Pancreas (tissue), 10 donors: ENCODE results near the gene MDH1. TPM values are rescaled to one million over a fixed set of nuclear protein-coding genes. Genes with fewer than 3 reads are reported as not detected.
"Not testable (repeated sequence)": the region's sequence is repeated elsewhere in the genome, so short reads cannot be mapped to it uniquely, and the experiment has no call there.

ENCODE experiments used
- ATAC-seq, 4 donors: fragments of 200-7000 bp; cut with Tn5 transposase; one replicate each; pipeline versions ENCODE4 v1.8.0 to v1.9.1; 2020; ENCODE audit warnings: mild to moderate bottlenecking in 4 of 4, moderate library complexity in 4 of 4
- DNase-seq, 6 donors: peaks; one replicate each; pipeline ENCODE4 v3.0.0-alpha.2; 2020
- FAIRE-seq: peaks from 2 replicates; lab custom pipeline; 2012; peaks lifted over from hg19 to GRCh38; lab: Jason Lieb, UNC
- H3K27ac ChIP-seq, 4 donors: fragments of 200-600 bp; sonication (generic); 1 replicate in 3 of 4; 2 replicates in 1 of 4; pipeline versions ENCODE4 v1.5.0 to v1.8.0; 2020
- H3K27me3 ChIP-seq, 4 donors: fragments of 200-600 bp; one replicate each; pipeline ENCODE4 v1.8.0; 2021
- H3K36me3 ChIP-seq, 3 donors: fragments of 200-600 bp; sonication (generic) in 1 of 3; one replicate each; pipeline versions ENCODE4 v1.5.0 to v1.8.0; 2020 to 2021
- H3K4me1 ChIP-seq, 3 donors: fragments of 200-600 bp; one replicate each; pipeline ENCODE4 v1.8.0; 2021
- H3K4me3 ChIP-seq, 4 donors: fragments of 200-600 bp; sonication (generic) in 2 of 4; one replicate each; pipeline versions ENCODE4 v1.5.0 to v1.8.0; 2020 to 2021
- H3K9me3 ChIP-seq, 4 donors: fragments of 200-600 bp; one replicate each; pipeline ENCODE4 v1.8.0; 2021
- WGBS, 2 donors: extraction: QIAGEN DNeasy Blood & Tissue Kit; methylation state at CpG; one replicate each; pipeline ENCODE4 v1.1.7; 2013; 5-methylcytosine and 5-hydroxymethylcytosine counted together
- intact Hi-C, 3 donors: fragments of 100-400 bp; cut with DNase I; formaldehyde crosslinking; loops; one replicate each; pipeline versions ENCODE4 v1.11.1 to v1.14.2; 2022
- polyA plus RNA-seq, 2 donors: library from polyadenylated mRNA; stranded (reverse); fragments of 200-250 nt; gene quantifications; one replicate each; pipeline ENCODE4 v1.2.3, GENCODE V29; 2013
- total RNA-seq, 6 donors: library from RNA; stranded (reverse); fragmentation: NEBNext Ultra II Directional in 4 of 6; extraction: Animal tissue kit (Norgen Biotek cat#: 25700) in 4 of 6; gene quantifications; one replicate each; pipeline versions ENCODE4 v1.2.1 to v1.2.4, GENCODE V29; 2021 to 2023
- TF ChIP-seq, protein P1 (sequence below), 4 donors: fragments of 200-600 bp; sonication (generic) in 3 of 4; IDR thresholded peaks; one replicate each; pipeline versions ENCODE4 v1.5.0 to v1.8.0; 2021; ENCODE audit warnings: antibody characterized with exemption in 4 of 4
- donor health status: healthy with polysubstance abuse.
- donor health status: DM: no; HTN: no; CAD: no; lungs with moderate emphysema.
- donor health status: DM: no; HTN: no; CAD: no.
- donor health status: control.
- donor health status: control.
- donor health status: Bipolar disorder and iron deficiency.
- donor health status: DM: yes; HTN: yes; CAD: no.
- donor health status: DM: no; HTN: no; CAD: no.
- donor health status: DM: no; HTN: no; CAD: no.
- donor health status: DM: yes; HTN: yes; CAD: no.

The MDH1 gene
- total and polyA plus RNA-seq, 8 donors: 35.4 to 104 (median 56.2) TPM

DNA sequence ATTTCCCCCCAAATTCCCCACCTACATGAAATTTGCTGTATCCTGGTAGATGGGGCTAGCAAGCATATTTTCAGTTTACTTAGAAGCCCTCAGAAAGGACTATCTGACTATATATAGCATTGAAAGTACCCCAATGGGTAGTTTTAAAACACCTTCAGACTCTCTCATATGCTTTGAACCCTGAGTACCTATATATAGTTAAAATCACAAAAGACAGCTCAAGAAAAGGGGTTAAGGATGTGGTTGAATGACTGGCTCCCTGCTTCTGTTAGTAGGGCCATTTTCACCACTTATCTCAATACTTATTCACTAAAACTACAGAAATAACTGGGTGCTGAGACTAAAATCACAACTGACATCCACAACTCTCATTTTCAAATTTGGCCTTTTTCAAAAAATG is 19.0 kb upstream of the MDH1 start:
- TF ChIP-seq, protein P1, sequence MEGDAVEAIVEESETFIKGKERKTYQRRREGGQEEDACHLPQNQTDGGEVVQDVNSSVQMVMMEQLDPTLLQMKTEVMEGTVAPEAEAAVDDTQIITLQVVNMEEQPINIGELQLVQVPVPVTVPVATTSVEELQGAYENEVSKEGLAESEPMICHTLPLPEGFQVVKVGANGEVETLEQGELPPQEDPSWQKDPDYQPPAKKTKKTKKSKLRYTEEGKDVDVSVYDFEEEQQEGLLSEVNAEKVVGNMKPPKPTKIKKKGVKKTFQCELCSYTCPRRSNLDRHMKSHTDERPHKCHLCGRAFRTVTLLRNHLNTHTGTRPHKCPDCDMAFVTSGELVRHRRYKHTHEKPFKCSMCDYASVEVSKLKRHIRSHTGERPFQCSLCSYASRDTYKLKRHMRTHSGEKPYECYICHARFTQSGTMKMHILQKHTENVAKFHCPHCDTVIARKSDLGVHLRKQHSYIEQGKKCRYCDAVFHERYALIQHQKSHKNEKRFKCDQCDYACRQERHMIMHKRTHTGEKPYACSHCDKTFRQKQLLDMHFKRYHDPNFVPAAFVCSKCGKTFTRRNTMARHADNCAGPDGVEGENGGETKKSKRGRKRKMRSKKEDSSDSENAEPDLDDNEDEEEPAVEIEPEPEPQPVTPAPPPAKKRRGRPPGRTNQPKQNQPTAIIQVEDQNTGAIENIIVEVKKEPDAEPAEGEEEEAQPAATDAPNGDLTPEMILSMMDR (IDR thresholded peaks at IDR 0.05): no peak
- no peak for FAIRE-seq
- H3K36me3 ChIP-seq: no peaks in the 10 kb centered on the region
- H3K4me3 ChIP-seq: no peak overlapping the region
- peaks cover 0 to 4% (median 0%) of the 10 kb centered on the region in 3 donors for H3K4me1 ChIP-seq
- no peaks in the 10 kb centered on the region for H3K27me3 ChIP-seq
- DNase-seq: no peak
- no peak for ATAC-seq
- no peak overlapping the region for H3K27ac ChIP-seq
- no peaks in the 10 kb centered on the region for H3K9me3 ChIP-seq
- intact Hi-C loops: no loop called here

DNA sequence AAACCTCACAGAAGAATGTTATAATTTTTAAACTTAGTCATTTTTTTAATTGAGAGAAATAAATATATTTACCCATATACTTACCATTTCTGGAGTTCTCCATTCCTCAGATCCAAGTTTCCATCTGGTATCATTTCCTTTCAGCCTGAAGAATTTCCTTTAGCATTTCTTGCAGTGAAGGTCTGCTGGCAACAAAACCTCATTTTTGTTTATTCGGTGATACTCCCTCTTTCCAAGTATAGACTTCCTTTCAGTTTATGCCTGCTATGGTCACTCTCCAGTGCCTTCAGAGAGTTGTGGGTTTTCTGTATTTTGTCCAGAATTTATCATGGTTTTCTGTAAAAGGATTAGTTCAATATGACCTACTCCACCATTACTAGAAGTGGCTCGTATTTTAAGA is 17.5 kb upstream of the MDH1 start:
- H3K4me3 ChIP-seq: no peak overlapping the region
- H3K27me3 ChIP-seq: no peaks in the 10 kb centered on the region
- intact Hi-C loops: no loop called here
- no peaks in the 10 kb centered on the region for H3K36me3 ChIP-seq
- WGBS, 2 donors: 58 to 78% methylated on average over 2 of the region's 2 CpGs
- no peak overlapping the region for H3K27ac ChIP-seq
- FAIRE-seq (no peak), ATAC-seq (no peak), DNase-seq (no peak)
- H3K9me3 ChIP-seq: no peaks in the 10 kb centered on the region
- H3K4me1 ChIP-seq: peaks cover 0 to 4% (median 0%) of the 10 kb centered on the region in 3 donors
- TF ChIP-seq, protein P1 (IDR thresholded peaks at IDR 0.05): no peak

DNA sequence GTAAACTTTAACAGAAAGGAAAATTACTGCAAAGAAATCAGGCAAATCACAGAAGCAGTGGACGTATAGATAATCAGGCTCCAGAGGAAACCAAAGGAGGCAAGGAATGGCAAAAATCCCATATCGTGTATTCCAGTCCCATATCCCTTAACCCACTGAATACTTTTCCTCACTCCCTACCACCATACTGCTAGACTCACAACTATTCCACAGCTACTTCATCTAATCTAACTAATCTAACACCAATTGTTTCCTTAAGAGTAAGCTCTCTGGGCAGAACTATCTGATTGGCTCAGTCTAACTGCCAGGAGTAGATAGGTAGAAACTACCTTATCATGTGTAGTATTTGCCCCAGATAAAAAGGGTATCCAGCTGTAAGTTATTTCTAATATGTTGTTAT is 16.8 kb upstream of the MDH1 start:
- H3K27me3 ChIP-seq: no peaks in the 10 kb centered on the region
- 66 to 81% methylated on average over 2 of the region's 2 CpGs for WGBS, 2 donors
- H3K4me3 ChIP-seq: no peak overlapping the region
- no peak overlapping the region for H3K27ac ChIP-seq
- no peaks in the 10 kb centered on the region for H3K9me3 ChIP-seq
- TF ChIP-seq, protein P1 (IDR thresholded peaks at IDR 0.05): no peak
- intact Hi-C loops: no loop called here
- FAIRE-seq (no peak), DNase-seq (no peak), ATAC-seq (no peak)
- no peaks in the 10 kb centered on the region for H3K36me3 ChIP-seq
- H3K4me1 ChIP-seq: peaks cover 0 to 4% (median 0%) of the 10 kb centered on the region in 3 donors

DNA sequence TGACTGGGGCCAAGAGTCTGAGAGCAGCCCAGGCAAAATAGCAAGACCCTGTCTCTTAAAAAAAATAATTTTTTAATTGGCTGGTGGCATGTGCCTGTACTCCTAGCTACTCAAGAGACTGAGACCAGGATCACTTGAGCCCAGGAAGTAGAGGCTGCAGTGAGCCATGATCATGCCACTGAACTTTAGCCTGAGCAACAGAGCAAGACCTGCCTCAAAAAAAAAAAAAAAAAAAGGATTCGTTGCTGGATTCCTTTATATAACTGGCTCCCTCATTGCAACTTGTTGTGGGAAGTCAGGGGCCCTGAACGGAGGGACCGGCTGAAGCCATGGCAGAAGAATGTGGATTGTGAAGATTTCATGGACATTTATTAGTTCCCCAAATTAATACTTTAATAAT is 15.7 kb upstream of the MDH1 start:
- H3K4me3 ChIP-seq, ATAC-seq, H3K36me3 ChIP-seq, FAIRE-seq, H3K9me3 ChIP-seq, H3K4me1 ChIP-seq, H3K27ac ChIP-seq, H3K27me3 ChIP-seq, intact Hi-C loops, DNase-seq: not testable (repeated sequence)
- 93 to 98% methylated on average over 3 of the region's 3 CpGs for WGBS, 2 donors

DNA sequence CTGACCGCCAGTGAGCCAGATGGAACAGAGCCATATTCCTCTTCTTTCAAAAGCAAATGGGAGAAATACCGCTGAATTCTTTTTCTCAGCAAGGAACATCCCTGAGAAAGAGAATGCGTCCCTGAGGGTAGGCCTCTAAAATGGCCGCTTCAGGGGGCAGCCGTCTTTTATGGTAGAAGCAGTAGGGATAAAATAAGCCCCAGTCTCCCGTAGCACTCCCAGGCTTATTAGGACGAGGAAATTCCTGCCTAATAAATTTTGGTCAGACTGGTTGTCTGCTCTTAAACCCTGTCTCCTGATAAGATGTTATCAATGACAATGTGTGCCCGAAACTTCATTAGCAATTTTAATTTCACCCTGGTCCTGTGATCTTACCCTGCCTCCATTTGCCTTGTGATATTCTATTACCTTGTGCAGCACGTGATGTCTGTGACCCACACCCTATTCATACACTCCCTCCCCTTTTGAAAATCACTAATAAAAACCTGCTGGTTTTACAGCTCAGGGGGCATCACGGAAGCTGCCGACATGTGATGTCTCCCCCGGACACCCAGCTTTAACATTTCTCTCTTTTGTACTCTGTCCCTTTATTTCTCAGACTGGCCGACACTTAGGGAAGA is 14.9 kb upstream of the MDH1 start:
- H3K4me1 ChIP-seq, H3K27me3 ChIP-seq, DNase-seq, H3K27ac ChIP-seq, H3K36me3 ChIP-seq, H3K9me3 ChIP-seq, intact Hi-C loops, FAIRE-seq, ATAC-seq, H3K4me3 ChIP-seq: not testable (repeated sequence)
- WGBS, 2 donors: 96 to 99% methylated on average over 13 of the region's 13 CpGs

DNA sequence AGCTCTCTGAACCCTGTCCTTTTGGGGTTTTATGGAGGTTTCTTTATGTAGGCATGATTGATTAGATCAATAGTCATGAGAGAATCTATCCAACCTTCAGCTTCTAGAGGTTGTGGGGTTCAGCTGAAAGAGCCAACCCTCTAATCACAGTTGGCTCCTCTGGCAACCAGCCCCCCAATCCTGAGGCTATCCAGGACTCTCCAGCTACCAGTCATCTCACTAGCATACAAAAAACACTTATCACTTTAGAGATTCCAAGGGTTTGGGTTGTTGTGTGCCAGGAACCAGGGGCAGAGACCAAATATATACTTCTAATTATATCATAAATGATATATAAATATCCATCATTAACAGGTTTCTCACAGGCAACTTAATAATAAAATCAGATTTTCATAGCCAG is 12.2 kb upstream of the MDH1 start:
- H3K27ac ChIP-seq: no peak overlapping the region
- intact Hi-C loops: no loop called here
- no peaks in the 10 kb centered on the region for H3K27me3 ChIP-seq
- H3K36me3 ChIP-seq: no peaks in the 10 kb centered on the region
- TF ChIP-seq, protein P1 (IDR thresholded peaks at IDR 0.05): no peak
- no peaks in the 10 kb centered on the region for H3K9me3 ChIP-seq
- DNase-seq (no peak), FAIRE-seq (no peak), ATAC-seq (no peak)
- H3K4me1 ChIP-seq: peaks cover under 1 to 13% (median 2%) of the 10 kb centered on the region in 3 donors
- H3K4me3 ChIP-seq: no peak overlapping the region
